NCI-H748 (cell line): Measurements from ENCODE around the gene CLOCK.

ENCODE experiments used
- DNase-seq: peaks from one replicate; lab custom pipeline; 2025; ENCODE audit not compliant: unreplicated experiment; lab: John Stamatoyannopoulos, UW

CLOCK gene

GRCh38 chr4:55545151-55545550 lies 1.6 kb downstream of the CLOCK start:
- peak; percentile 25 for DNase-seq

- peak; percentile 0 for DNase-seq
These were observed 2.9 kb downstream of the CLOCK start for GRCh38 chr4:55543858-55544257.

- no peak for DNase-seq
These were observed 6.4 kb downstream of the CLOCK start for GRCh38 chr4:55540271-55540670.

GRCh38 chr4:55539658-55540057 lies 7.1 kb downstream of the CLOCK start:
- no peak for DNase-seq

- no peak for DNase-seq
These were observed 8.2 kb downstream of the CLOCK start for GRCh38 chr4:55538531-55538930.

- DNase-seq = no peak
These were observed 12.4 kb downstream of the CLOCK start for GRCh38 chr4:55534306-55534705.

GRCh38 chr4:55530691-55531090 lies 16.0 kb downstream of the CLOCK start:
- DNase-seq = no peak

GRCh38 chr4:55530167-55530566 lies 16.5 kb downstream of the CLOCK start:
- DNase-seq = no peak

GRCh38 chr4:55528491-55528890 lies 18.2 kb downstream of the CLOCK start:
- no peak for DNase-seq

GRCh38 chr4:55524844-55525571 lies 21.7 kb downstream of the CLOCK start:
- no peak for DNase-seq

GRCh38 chr4:55518442-55518841 lies 28.3 kb downstream of the CLOCK start:
- no peak for DNase-seq

GRCh38 chr4:55517526-55518229 lies 29.0 kb downstream of the CLOCK start:
- no peak for DNase-seq

GRCh38 chr4:55512922-55513571 lies 33.7 kb downstream of the CLOCK start:
- DNase-seq = no peak

GRCh38 chr4:55512077-55512476 lies 34.6 kb downstream of the CLOCK start:
- no peak for DNase-seq

- no peak for DNase-seq
These were observed 36.0 kb downstream of the CLOCK start for GRCh38 chr4:55510685-55511084.

GRCh38 chr4:55509266-55509665 lies 37.4 kb downstream of the CLOCK start:
- no peak for DNase-seq

- DNase-seq = no peak
These were observed 39.1 kb downstream of the CLOCK start for GRCh38 chr4:55507612-55508011.

- no peak for DNase-seq
These were observed 43.5 kb downstream of the CLOCK start for GRCh38 chr4:55503169-55503568.

- DNase-seq = no peak
These were observed 46.6 kb downstream of the CLOCK start for GRCh38 chr4:55500072-55500471.

GRCh38 chr4:55499495-55499894 lies 47.2 kb downstream of the CLOCK start:
- no peak for DNase-seq

- DNase-seq = no peak
These were observed 48.7 kb downstream of the CLOCK start for GRCh38 chr4:55498051-55498450.

- DNase-seq = no peak
These were observed 55.2 kb downstream of the CLOCK start for GRCh38 chr4:55491486-55491885.
